MM.1S (cell line): ENCODE results near the gene HDGFL3.
"Not testable (repeated sequence)": the region's sequence is repeated elsewhere in the genome, so short reads cannot be mapped to it uniquely, and the experiment has no call there.

Source experiments
- DNase-seq: peaks from one replicate; pipeline ENCODE4 v3.0.0-alpha.2; 2015
- H2AFZ ChIP-seq: fragments of 300-600 bp; sonication (generic); 2 replicates; pipeline ENCODE4 v1.6.0; 2016; ENCODE audit warnings: antibody characterized with exemption, low read length
- H3F3A ChIP-seq: fragments of 300-600 bp; sonication (generic); 2 replicates; pipeline ENCODE4 v1.6.1; 2016; ENCODE audit warnings: mild to moderate bottlenecking, antibody characterized with exemption, low read length, moderate library complexity, mixed read lengths; ENCODE audit not compliant: insufficient read depth
- H3K27ac ChIP-seq: fragments of 300-600 bp; sonication (generic); 2 replicates; pipeline ENCODE4 v1.5.1; 2016; ENCODE audit warnings: mild to moderate bottlenecking, low read length
- H3K27me3 ChIP-seq: fragments of 300-600 bp; sonication (generic); replicated peaks from 2 replicates; pipeline ENCODE4 v1.6.0; 2016; ENCODE audit warnings: low read length; ENCODE audit not compliant: insufficient read depth
- H3K36me3 ChIP-seq: fragments of 300-600 bp; sonication (generic); replicated peaks from 2 replicates; pipeline ENCODE4 v1.6.1; 2016; ENCODE audit warnings: mild to moderate bottlenecking, low read length, mixed read lengths; ENCODE audit not compliant: insufficient read depth
- H3K4me1 ChIP-seq: fragments of 300-600 bp; sonication (generic); 2 replicates; pipeline ENCODE4 v1.6.1; 2016; ENCODE audit warnings: low read length, mixed read lengths
- H3K4me2 ChIP-seq: fragments of 300-600 bp; sonication (generic); 2 replicates; pipeline ENCODE4 v1.6.0; 2016; ENCODE audit warnings: low read depth, low read length
- H3K4me3 ChIP-seq: fragments of 300-600 bp; sonication (generic); 2 replicates; pipeline ENCODE4 v1.5.1; 2016; ENCODE audit warnings: low read length, mixed read lengths
- H3K79me2 ChIP-seq: fragments of 300-600 bp; sonication (generic); 2 replicates; pipeline ENCODE4 v1.6.1; 2016; ENCODE audit warnings: mixed run types, low read length, mixed read lengths
- H3K9ac ChIP-seq: fragments of 300-600 bp; sonication (generic); 2 replicates; pipeline ENCODE4 v1.6.1; 2016; ENCODE audit warnings: low read length, mixed read lengths
- H3K9me2 ChIP-seq: fragments of 300-600 bp; sonication (generic); replicated peaks from 2 replicates; pipeline ENCODE4 v1.6.1; 2016; ENCODE audit warnings: mild to moderate bottlenecking, low read length, mixed read lengths; ENCODE audit not compliant: insufficient read depth
- H3K9me3 ChIP-seq: fragments of 300-600 bp; sonication (generic); replicated peaks from 2 replicates; pipeline ENCODE4 v1.6.1; 2016; ENCODE audit warnings: mild to moderate bottlenecking, low read length, mixed read lengths; ENCODE audit not compliant: insufficient read depth
- H4K20me1 ChIP-seq: fragments of 300-600 bp; sonication (generic); 2 replicates; pipeline ENCODE4 v1.6.1; 2016; ENCODE audit warnings: mild to moderate bottlenecking, low read length, moderate library complexity, mixed read lengths; ENCODE audit not compliant: insufficient read depth
- EZH2 ChIP-seq: fragments of 300-600 bp; sonication (generic); optimal IDR thresholded peaks from 2 replicates; pipeline ENCODE3; 2017; ENCODE audit warnings: low read depth, mild to moderate bottlenecking, antibody characterized with exemption, low read length, mixed read lengths
- EZH2phosphoT487 ChIP-seq: fragments of 300-600 bp; sonication (generic); IDR thresholded peaks from 2 replicates; pipeline ENCODE4 v1.6.1; 2018; ENCODE audit warnings: antibody characterized with exemption, low read length
- TF ChIP-seq, protein P1 (sequence below): fragments of 300-600 bp; sonication (generic); IDR thresholded peaks from 2 replicates; pipeline ENCODE4 v1.5.1; 2016; ENCODE audit warnings: antibody characterized with exemption, low read length, mixed read lengths

Gene HDGFL3

GRCh38 chr15:83225449-83225848, 17.8 kb upstream of the HDGFL3 start:
- no peak overlapping the region for H3K9ac ChIP-seq
- no peaks in the 10 kb centered on the region for H3K79me2 ChIP-seq
- DNase-seq, result no peak
- H3K36me3 ChIP-seq, result no peaks in the 10 kb centered on the region
- no peaks in the 10 kb centered on the region for H3K4me1 ChIP-seq
- H4K20me1 ChIP-seq, result no peaks in the 10 kb centered on the region
- TF ChIP-seq, protein P1, sequence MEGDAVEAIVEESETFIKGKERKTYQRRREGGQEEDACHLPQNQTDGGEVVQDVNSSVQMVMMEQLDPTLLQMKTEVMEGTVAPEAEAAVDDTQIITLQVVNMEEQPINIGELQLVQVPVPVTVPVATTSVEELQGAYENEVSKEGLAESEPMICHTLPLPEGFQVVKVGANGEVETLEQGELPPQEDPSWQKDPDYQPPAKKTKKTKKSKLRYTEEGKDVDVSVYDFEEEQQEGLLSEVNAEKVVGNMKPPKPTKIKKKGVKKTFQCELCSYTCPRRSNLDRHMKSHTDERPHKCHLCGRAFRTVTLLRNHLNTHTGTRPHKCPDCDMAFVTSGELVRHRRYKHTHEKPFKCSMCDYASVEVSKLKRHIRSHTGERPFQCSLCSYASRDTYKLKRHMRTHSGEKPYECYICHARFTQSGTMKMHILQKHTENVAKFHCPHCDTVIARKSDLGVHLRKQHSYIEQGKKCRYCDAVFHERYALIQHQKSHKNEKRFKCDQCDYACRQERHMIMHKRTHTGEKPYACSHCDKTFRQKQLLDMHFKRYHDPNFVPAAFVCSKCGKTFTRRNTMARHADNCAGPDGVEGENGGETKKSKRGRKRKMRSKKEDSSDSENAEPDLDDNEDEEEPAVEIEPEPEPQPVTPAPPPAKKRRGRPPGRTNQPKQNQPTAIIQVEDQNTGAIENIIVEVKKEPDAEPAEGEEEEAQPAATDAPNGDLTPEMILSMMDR, result no peak
- no peak for TF ChIP-seq EZH2phosphoT487
- no peak for TF ChIP-seq EZH2
- no peaks in the 10 kb centered on the region for H3K27me3 ChIP-seq
- no peaks in the 10 kb centered on the region for H3K9me3 ChIP-seq
- no peak overlapping the region for H3K4me3 ChIP-seq
- H3K4me2 ChIP-seq, result no peak overlapping the region
- H3F3A ChIP-seq, result no peaks in the 10 kb centered on the region
- H3K9me2 ChIP-seq, result no peaks in the 10 kb centered on the region
- no peak overlapping the region for H2AFZ ChIP-seq
- no peak overlapping the region for H3K27ac ChIP-seq

DNA sequence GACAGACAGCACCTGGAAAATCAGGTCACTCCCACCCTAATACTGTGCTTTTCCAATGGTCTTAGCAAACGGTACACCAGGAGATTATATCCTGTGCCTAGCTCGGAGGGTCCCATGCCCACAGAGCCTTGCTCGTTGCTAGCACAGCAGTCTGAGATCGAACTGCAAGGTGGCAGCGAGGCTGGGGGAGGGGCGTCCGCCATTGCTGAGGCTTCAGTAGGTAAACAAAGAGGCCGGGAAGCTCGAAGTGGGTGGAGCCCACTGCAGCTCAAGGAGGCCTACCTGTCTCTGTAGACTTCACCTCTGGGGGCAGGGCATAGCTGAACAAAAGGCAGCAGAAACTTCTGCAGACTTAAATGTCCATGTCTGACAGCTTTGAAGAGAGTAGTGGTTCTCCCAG, 14.2 kb upstream of the HDGFL3 start:
- H3K4me3 ChIP-seq, H3K9me2 ChIP-seq, H3K27me3 ChIP-seq, H3K27ac ChIP-seq, H3K4me2 ChIP-seq, H2AFZ ChIP-seq, H3K79me2 ChIP-seq, DNase-seq, H3K9ac ChIP-seq, H3F3A ChIP-seq, H3K4me1 ChIP-seq, H3K36me3 ChIP-seq, H3K9me3 ChIP-seq, H4K20me1 ChIP-seq: not testable (repeated sequence)

- Histone ChIP-seq H3K27ac (no peak overlapping the region), H3K9me3 (no peaks in the 10 kb centered on the region), H3F3A (no peaks in the 10 kb centered on the region), H4K20me1 (no peaks in the 10 kb centered on the region), H3K4me1 (no peaks in the 10 kb centered on the region), H3K9me2 (no peaks in the 10 kb centered on the region), H3K27me3 (no peaks in the 10 kb centered on the region), H3K79me2 (no peaks in the 10 kb centered on the region), H3K4me2 (no peak overlapping the region), H3K9ac (no peak overlapping the region), H3K36me3 (no peaks in the 10 kb centered on the region), H2AFZ (no peak overlapping the region), H3K4me3 (no peak overlapping the region)
- TF ChIP-seq, protein P1, result no peak
- TF ChIP-seq EZH2phosphoT487 (no peak), EZH2 (no peak)
- DNase-seq, result no peak
Measured at GRCh38 chr15:83219026-83219425, 11.4 kb upstream of the HDGFL3 start.

- DNase-seq, result no peak
- Histone ChIP-seq H3K36me3 (no peaks in the 10 kb centered on the region), H3K27ac (no peak overlapping the region), H3K4me1 (no peaks in the 10 kb centered on the region), H3K9me3 (no peaks in the 10 kb centered on the region), H3K9ac (no peak overlapping the region), H3K79me2 (no peaks in the 10 kb centered on the region), H4K20me1 (no peaks in the 10 kb centered on the region), H3F3A (no peaks in the 10 kb centered on the region), H3K4me2 (no peak overlapping the region), H3K9me2 (no peaks in the 10 kb centered on the region), H2AFZ (no peak overlapping the region), H3K4me3 (no peak overlapping the region), H3K27me3 (no peaks in the 10 kb centered on the region)
- no peak for TF ChIP-seq EZH2phosphoT487
- TF ChIP-seq EZH2, result no peak
Measured at GRCh38 chr15:83215306-83215705, 7.7 kb upstream of the HDGFL3 start.
